GM06990 (cell line): ENCODE data around the gene UBE2K.
A peak's percentile ranks its signal among the peaks of the same experiment; 100 is the strongest.
"Not testable (repeated sequence)": the region's sequence is repeated elsewhere in the genome, so short reads cannot be mapped to it uniquely, and the experiment has no call there.

Source experiments
- DNase-seq: peaks from one replicate; pipeline ENCODE4 v3.0.0-alpha.2; 2011; ENCODE audit not compliant: insufficient read length; ENCODE audit errors: extremely low read depth
- H3K27me3 ChIP-seq: replicated peaks from 2 replicates; pipeline ENCODE4 v1.6.0; 2011; ENCODE audit warnings: low read length; ENCODE audit not compliant: control insufficient read depth, insufficient read depth
- H3K36me3 ChIP-seq: 2 replicates; pipeline ENCODE4 v1.5.1; 2011; ENCODE audit warnings: low read length; ENCODE audit not compliant: control insufficient read depth, insufficient read depth
- H3K4me3 ChIP-seq: replicated peaks from 2 replicates; pipeline ENCODE4 v1.5.1; 2011; ENCODE audit warnings: low read depth, mild to moderate bottlenecking, control low read depth, low read length
- TF ChIP-seq, protein P1 (sequence below): IDR thresholded peaks from 2 replicates; pipeline ENCODE4 v1.5.1; 2011; ENCODE audit warnings: low read length, control low read depth, mild to moderate bottlenecking, inconsistent platforms; ENCODE audit not compliant: insufficient read depth, poor library complexity, severe bottlenecking

The UBE2K gene, protein sequence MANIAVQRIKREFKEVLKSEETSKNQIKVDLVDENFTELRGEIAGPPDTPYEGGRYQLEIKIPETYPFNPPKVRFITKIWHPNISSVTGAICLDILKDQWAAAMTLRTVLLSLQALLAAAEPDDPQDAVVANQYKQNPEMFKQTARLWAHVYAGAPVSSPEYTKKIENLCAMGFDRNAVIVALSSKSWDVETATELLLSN

DNA sequence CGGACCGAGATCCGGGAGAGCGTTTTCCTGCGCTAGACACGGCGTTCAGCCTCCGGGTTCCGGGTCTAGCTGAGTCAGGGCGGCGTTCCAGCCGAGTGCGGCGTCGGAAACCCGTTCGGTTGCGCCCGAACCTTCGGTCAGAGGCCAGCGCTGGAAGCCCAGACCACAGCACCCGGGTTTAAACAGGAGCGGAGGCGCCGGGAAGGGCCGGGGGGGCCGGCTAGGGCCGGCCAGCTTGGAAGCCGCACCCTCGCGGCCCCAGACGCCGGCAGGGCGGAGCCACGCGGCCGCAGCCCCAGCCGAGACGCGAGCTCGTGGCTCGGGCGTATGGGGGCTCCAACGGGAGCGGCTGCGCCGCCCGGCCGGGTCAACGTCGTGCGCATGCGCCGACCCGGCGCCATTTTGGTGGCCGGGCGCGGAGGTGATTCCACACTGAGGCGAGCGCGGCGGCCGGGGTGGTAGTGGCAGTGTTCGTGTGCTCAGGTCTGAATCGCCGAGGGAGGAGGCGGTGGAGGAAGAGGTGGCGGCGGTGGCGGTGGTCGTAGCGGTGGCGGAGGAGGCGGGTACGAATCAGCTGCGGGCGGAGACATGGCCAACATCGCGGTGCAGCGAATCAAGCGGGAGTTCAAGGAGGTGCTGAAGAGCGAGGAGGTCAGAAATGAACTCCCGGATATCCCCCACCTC lies at the start of gene UBE2K:
TSS of gene UBE2K (plus strand) at position 397 of the 684 bp plus-strand sequence. CDS start at position 589, 192 bp downstream.
- TF ChIP-seq, protein P1, sequence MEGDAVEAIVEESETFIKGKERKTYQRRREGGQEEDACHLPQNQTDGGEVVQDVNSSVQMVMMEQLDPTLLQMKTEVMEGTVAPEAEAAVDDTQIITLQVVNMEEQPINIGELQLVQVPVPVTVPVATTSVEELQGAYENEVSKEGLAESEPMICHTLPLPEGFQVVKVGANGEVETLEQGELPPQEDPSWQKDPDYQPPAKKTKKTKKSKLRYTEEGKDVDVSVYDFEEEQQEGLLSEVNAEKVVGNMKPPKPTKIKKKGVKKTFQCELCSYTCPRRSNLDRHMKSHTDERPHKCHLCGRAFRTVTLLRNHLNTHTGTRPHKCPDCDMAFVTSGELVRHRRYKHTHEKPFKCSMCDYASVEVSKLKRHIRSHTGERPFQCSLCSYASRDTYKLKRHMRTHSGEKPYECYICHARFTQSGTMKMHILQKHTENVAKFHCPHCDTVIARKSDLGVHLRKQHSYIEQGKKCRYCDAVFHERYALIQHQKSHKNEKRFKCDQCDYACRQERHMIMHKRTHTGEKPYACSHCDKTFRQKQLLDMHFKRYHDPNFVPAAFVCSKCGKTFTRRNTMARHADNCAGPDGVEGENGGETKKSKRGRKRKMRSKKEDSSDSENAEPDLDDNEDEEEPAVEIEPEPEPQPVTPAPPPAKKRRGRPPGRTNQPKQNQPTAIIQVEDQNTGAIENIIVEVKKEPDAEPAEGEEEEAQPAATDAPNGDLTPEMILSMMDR: no peak
- DNase-seq: peak; percentile 95
- no peaks in the 10 kb centered on the region for H3K27me3 ChIP-seq
- H3K36me3 ChIP-seq: peaks cover 2% of the 10 kb centered on the region
- peak within 1 kb of the TSS; percentile 91 for H3K4me3 ChIP-seq

DNA sequence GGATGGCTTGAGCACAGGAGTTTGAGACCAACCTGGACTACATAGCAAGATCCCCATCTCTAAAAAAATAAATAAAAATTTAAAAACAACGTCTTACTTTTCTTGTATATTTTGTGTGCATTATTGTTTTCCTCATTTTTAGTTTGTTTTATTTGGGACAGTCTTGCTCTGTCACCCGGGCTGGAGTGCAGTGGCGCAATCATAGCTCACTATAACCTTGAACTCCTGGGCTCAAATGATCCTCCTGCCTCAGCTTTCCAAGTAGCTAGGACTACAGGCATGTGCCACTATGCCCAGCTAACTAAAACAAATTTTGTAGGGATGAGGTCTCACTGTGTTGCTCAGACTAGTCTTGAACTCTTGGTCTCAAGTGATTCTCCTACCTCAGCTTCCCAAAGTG lies 49.7 kb upstream of the UBE2K start:
- TF ChIP-seq, protein P1: no peak
- DNase-seq: no peak
- H3K4me3 ChIP-seq: no peak overlapping the region
- H3K27me3 ChIP-seq: no peaks in the 10 kb centered on the region
- no peaks in the 10 kb centered on the region for H3K36me3 ChIP-seq

DNA sequence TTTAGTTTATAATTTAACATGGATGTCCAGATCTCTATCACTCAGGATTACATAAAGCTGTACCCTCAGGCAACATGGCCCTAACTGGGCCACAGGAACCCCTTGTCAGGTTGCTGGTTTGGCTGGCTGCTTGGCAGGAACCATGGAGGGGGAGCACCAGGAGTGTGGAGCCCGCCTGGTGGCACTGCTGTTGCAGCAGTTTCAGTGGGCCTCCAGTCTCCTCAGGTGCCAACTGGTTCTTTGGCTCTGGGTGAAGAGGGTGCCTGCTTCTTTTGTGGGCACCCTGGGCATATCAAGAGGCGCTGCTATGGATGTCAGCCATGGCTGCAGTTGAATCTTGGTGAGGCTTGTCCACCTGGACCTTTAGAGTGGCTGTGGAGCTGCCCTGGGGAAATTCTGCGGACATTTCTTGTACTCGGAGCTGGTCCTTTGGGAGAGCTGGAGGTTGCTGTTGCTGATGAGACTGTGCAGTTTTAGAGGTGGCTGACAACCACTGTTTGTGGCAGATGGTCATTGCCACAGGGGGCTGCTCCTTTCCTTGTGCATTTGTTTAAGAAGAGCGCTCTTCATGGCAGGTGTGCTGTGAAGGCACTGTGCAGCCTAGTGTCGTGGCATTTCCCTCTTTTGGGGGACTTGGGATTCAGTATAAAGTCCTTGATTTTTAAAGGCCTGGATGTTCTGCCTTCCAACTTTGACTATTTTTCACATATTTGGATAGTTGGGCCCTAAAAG lies 48.9 kb upstream of the UBE2K start:
- Histone ChIP-seq H3K36me3 (no peaks in the 10 kb centered on the region), H3K27me3 (no peaks in the 10 kb centered on the region), H3K4me3 (no peak overlapping the region)
- TF ChIP-seq, protein P1: no peak
- DNase-seq: no peak

DNA sequence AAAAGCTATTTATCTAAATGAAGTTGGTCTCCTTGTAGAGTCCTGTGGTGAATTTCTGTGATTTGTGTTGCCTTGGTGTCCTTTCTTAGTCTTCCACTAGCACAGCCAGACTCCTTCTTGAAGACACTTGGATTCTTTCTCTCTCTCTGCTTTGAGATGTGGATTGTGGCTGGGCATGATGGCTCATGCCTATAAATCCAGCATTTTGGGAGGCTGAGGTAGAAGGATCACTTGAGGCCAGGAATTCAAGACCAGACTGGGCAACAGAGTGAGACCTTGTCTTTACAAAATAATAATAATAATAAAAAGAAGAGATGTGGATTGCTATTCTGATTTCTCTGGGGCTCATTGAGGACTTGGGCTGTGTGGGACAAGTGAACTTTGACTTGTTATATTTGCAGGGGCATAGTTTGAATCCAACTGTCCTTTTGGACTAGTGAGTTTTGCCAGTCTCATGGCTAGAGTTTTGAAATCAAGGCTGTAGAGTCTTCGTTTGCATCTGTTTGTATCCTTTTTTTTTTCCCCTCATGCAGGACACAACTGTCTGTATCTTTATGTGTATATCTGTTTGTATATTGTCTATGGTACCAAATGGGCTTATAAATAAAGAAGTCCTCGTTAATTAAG lies 48.2 kb upstream of the UBE2K start:
- no peak overlapping the region for H3K4me3 ChIP-seq
- no peaks in the 10 kb centered on the region for H3K27me3 ChIP-seq
- DNase-seq: no peak
- H3K36me3 ChIP-seq: no peaks in the 10 kb centered on the region
- TF ChIP-seq, protein P1: no peak

GRCh38 chr4:39651586-39651985 lies 46.4 kb upstream of the UBE2K start:
- not testable (repeated sequence) for H3K27me3 ChIP-seq

DNA sequence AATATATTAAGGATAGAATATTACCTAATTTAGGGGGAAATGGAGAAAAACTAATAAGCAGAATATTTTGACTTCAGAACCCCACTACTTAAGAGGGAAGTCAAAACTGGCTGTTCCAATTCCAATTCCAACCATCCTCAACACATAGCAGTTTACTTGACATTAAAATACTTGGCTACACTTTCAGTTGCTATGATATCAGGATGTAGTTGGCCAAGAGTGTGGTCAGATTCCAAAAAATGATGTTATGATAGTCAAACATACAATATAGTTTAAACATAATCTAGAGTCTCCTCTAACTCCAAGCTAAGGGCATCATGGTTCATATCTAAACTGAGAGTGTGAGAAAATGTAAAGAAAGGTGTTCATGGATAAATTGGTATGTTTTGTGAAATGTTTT lies 42.7 kb upstream of the UBE2K start:
- H3K4me3 ChIP-seq: no peak overlapping the region
- no peak for DNase-seq
- H3K27me3 ChIP-seq: no peaks in the 10 kb centered on the region
- no peaks in the 10 kb centered on the region for H3K36me3 ChIP-seq
- TF ChIP-seq, protein P1: no peak

More at GRCh38 chr4:39651586-39651985, 46.4 kb upstream of the UBE2K start:
- H3K4me3 ChIP-seq, H3K36me3 ChIP-seq, DNase-seq: not testable (repeated sequence)
